ENCODE data around the gene NXNL1. TPM values are rescaled to one million over a fixed set of nuclear protein-coding genes. Genes with fewer than 3 reads are reported as not detected.

NXNL1 gene
- total and polyA plus RNA-seq, 2 donors (not counting 1 experiment from before 2014, with no cell fraction given): not detected

- H3K79me2 ChIP-seq (ENCODE audit: control insufficient read depth, insufficient read depth, low read length): no peaks in the 10 kb centered on the region
- H3K36me3 ChIP-seq (ENCODE audit: control insufficient read depth, insufficient read depth, low read length): no peaks in the 10 kb centered on the region
- H4K20me1 ChIP-seq (ENCODE audit: control insufficient read depth, extremely low read depth, insufficient read depth, low read length): no peaks in the 10 kb centered on the region
- no peaks in the 10 kb centered on the region for H3K9me3 ChIP-seq (ENCODE audit: control insufficient read depth, insufficient read depth, low read depth, low read length)
- H3K27ac ChIP-seq (ENCODE audit: insufficient read depth, low read length): no peak overlapping the region
- no peak for DNase-seq (ENCODE audit: low read depth in 2 of 2)
- no peak overlapping the region for H2AFZ ChIP-seq (ENCODE audit: low read length)
- no peak overlapping the region for H3K4me3 ChIP-seq (replicated peaks in 1 of 4; ENCODE audit: control extremely low read depth in 1 of 4, insufficient read depth in 1 of 4, low read depth in 3 of 4, low read length in 4 of 4)
- H3K4me1 ChIP-seq (ENCODE audit: control insufficient read depth, extremely low read depth, insufficient read depth, low read length): no peaks in the 10 kb centered on the region
- TF ChIP-seq CTCF (conservative IDR thresholded peaks at IDR 0.05 in 1 of 2, IDR thresholded peaks at IDR 0.05 in 1 of 2; ENCODE audit: low read depth in 1 of 2, low read length in 2 of 2): no peak
- TF ChIP-seq EZH2 (IDR thresholded peaks at IDR 0.05; ENCODE audit: low read length, missing control alignments): no peak
- no peaks in the 10 kb centered on the region for H3K27me3 ChIP-seq (ENCODE audit: control insufficient read depth, insufficient read depth, low read length)
- no peak overlapping the region for H3K4me2 ChIP-seq (ENCODE audit: extremely low read depth, insufficient read depth, low read length)
- no peak overlapping the region for H3K9ac ChIP-seq (ENCODE audit: insufficient read depth, low read length)
Observed at GRCh38 chr19:17484520-17485185, 23.9 kb upstream of the NXNL1 start.

- Histone ChIP-seq H3K4me3 (replicated peaks in 1 of 4; ENCODE audit: control extremely low read depth in 1 of 4, insufficient read depth in 1 of 4, low read depth in 3 of 4, low read length in 4 of 4) (no peak overlapping the region), H3K9me3 (ENCODE audit: control insufficient read depth, insufficient read depth, low read depth, low read length) (no peaks in the 10 kb centered on the region), H3K79me2 (ENCODE audit: control insufficient read depth, insufficient read depth, low read length) (no peaks in the 10 kb centered on the region), H3K36me3 (ENCODE audit: control insufficient read depth, insufficient read depth, low read length) (no peaks in the 10 kb centered on the region), H3K27ac (ENCODE audit: insufficient read depth, low read length) (no peak overlapping the region), H4K20me1 (ENCODE audit: control insufficient read depth, extremely low read depth, insufficient read depth, low read length) (no peaks in the 10 kb centered on the region), H3K4me2 (ENCODE audit: extremely low read depth, insufficient read depth, low read length) (no peak overlapping the region), H3K27me3 (ENCODE audit: control insufficient read depth, insufficient read depth, low read length) (no peaks in the 10 kb centered on the region), H2AFZ (ENCODE audit: low read length) (no peak overlapping the region), H3K9ac (ENCODE audit: insufficient read depth, low read length) (no peak overlapping the region), H3K4me1 (ENCODE audit: control insufficient read depth, extremely low read depth, insufficient read depth, low read length) (no peaks in the 10 kb centered on the region)
- no peak for DNase-seq (ENCODE audit: low read depth in 2 of 2)
- TF ChIP-seq EZH2 (IDR thresholded peaks at IDR 0.05; ENCODE audit: low read length, missing control alignments): no peak
- no peak for TF ChIP-seq CTCF (conservative IDR thresholded peaks at IDR 0.05 in 1 of 2, IDR thresholded peaks at IDR 0.05 in 1 of 2; ENCODE audit: low read depth in 1 of 2, low read length in 2 of 2)
Observed at GRCh38 chr19:17483605-17484002, 22.9 kb upstream of the NXNL1 start.

GRCh38 chr19:17482877-17483604 is 22.3 kb upstream of the NXNL1 start:
- TF ChIP-seq CTCF (conservative IDR thresholded peaks at IDR 0.05 in 1 of 2, IDR thresholded peaks at IDR 0.05 in 1 of 2; ENCODE audit: low read depth in 1 of 2, low read length in 2 of 2) (no peak), EZH2 (IDR thresholded peaks at IDR 0.05; ENCODE audit: low read length, missing control alignments) (no peak)
- Histone ChIP-seq H3K27ac (ENCODE audit: insufficient read depth, low read length) (no peak overlapping the region), H3K4me3 (replicated peaks in 1 of 4; ENCODE audit: control extremely low read depth in 1 of 4, insufficient read depth in 1 of 4, low read depth in 3 of 4, low read length in 4 of 4) (no peak overlapping the region), H3K4me1 (ENCODE audit: control insufficient read depth, extremely low read depth, insufficient read depth, low read length) (no peaks in the 10 kb centered on the region), H2AFZ (ENCODE audit: low read length) (no peak overlapping the region), H3K36me3 (ENCODE audit: control insufficient read depth, insufficient read depth, low read length) (no peaks in the 10 kb centered on the region), H3K79me2 (ENCODE audit: control insufficient read depth, insufficient read depth, low read length) (no peaks in the 10 kb centered on the region), H3K4me2 (ENCODE audit: extremely low read depth, insufficient read depth, low read length) (no peak overlapping the region), H3K9me3 (ENCODE audit: control insufficient read depth, insufficient read depth, low read depth, low read length) (no peaks in the 10 kb centered on the region), H4K20me1 (ENCODE audit: control insufficient read depth, extremely low read depth, insufficient read depth, low read length) (no peaks in the 10 kb centered on the region), H3K9ac (ENCODE audit: insufficient read depth, low read length) (no peak overlapping the region), H3K27me3 (ENCODE audit: control insufficient read depth, insufficient read depth, low read length) (no peaks in the 10 kb centered on the region)
- no peak for DNase-seq (ENCODE audit: low read depth in 2 of 2)

Data from fibroblast of lung (primary cell).